Astrocyte of the cerebellum (primary cell): Measurements from ENCODE around the gene KCNK5.
A peak's percentile ranks its signal among the peaks of the same experiment; 100 is the strongest.

Experiments
- DNase-seq: peaks from one replicate; pipeline ENCODE4 v3.0.0-alpha.2; 2011; ENCODE audit warnings: low read depth
- H3K4me3 ChIP-seq: 2 replicates; pipeline ENCODE4 v1.5.1; 2011; ENCODE audit warnings: mild to moderate bottlenecking, low read depth, low read length, moderate library complexity
- CTCF ChIP-seq: IDR thresholded peaks from 2 replicates; pipeline ENCODE4 v1.5.1; 2012; ENCODE audit warnings: low read length, low read depth, moderate library complexity, mild to moderate bottlenecking; ENCODE audit errors: missing control alignments
- in situ Hi-C: cut with HindIII; loops from 2 replicates; pipeline ENCODE4 v1.10.0; 2017; ENCODE audit warnings: low sequenced_read_pairs

Gene KCNK5

GRCh38 chr6:39192736-39193135 lies 36.5 kb downstream of the KCNK5 start:
- no peak for TF ChIP-seq CTCF

GRCh38 chr6:39191236-39191930 lies 37.9 kb downstream of the KCNK5 start:
- H3K4me3 ChIP-seq = no peak overlapping the region
- no peak for TF ChIP-seq CTCF
- no peak for DNase-seq
- in situ Hi-C loops = no loop called here

More at GRCh38 chr6:39192736-39193135, 36.5 kb downstream of the KCNK5 start:
- no peak overlapping the region for H3K4me3 ChIP-seq
- no peak for DNase-seq
- in situ Hi-C loops = no loop called here

GRCh38 chr6:39190545-39191235 lies 38.6 kb downstream of the KCNK5 start:
- TF ChIP-seq CTCF = no peak
- in situ Hi-C loops = no loop called here
- no peak overlapping the region for H3K4me3 ChIP-seq
- no peak for DNase-seq

GRCh38 chr6:39189915-39190544 lies 39.2 kb downstream of the KCNK5 start:
- in situ Hi-C loops = no loop called here
- H3K4me3 ChIP-seq = no peak overlapping the region
- TF ChIP-seq CTCF = peak; percentile 17
- no peak for DNase-seq

- in situ Hi-C loops = no loop called here
- no peak for DNase-seq
- no peak overlapping the region for H3K4me3 ChIP-seq
- TF ChIP-seq CTCF = no peak
Measured at GRCh38 chr6:39189131-39189530, 40.1 kb downstream of the KCNK5 start.

- in situ Hi-C loops = no loop called here
- TF ChIP-seq CTCF = no peak
- DNase-seq = no peak
- H3K4me3 ChIP-seq = no peak overlapping the region
Measured at GRCh38 chr6:39188571-39188970, 40.7 kb downstream of the KCNK5 start.
